HepG2 (cell line): ENCODE data around the gene GOLPH3. TPM values are rescaled to one million over a fixed set of nuclear protein-coding genes. Genes with fewer than 3 reads are reported as not detected.

ENCODE experiments used
- ATF4 ChIP-seq, 2 experiments: fragments of 450-650 bp in 1 of 2; sonication (generic) in 1 of 2; formaldehyde crosslinking; IDR thresholded peaks; 2 replicates each; pipeline versions ENCODE4 v1.5.0 to v1.8.0; 2020 to 2022; ENCODE audit warnings: mild to moderate bottlenecking in 1 of 2, missing genetic modification reagents in 1 of 2
- BCL6 ChIP-seq: IDR thresholded peaks from 2 replicates; pipeline ENCODE4 v1.6.1; 2016; ENCODE audit warnings: missing genetic modification reagents, missing compliant biosample characterization
- FOXK1 ChIP-seq: sonication (generic); formaldehyde crosslinking; IDR thresholded peaks from 2 replicates; pipeline ENCODE4 v1.4.0; 2020; ENCODE audit warnings: low read depth, missing genetic modification reagents, borderline replicate concordance
- GABPB1 ChIP-seq: IDR thresholded peaks from 2 replicates; pipeline ENCODE4 v1.6.1; 2016; ENCODE audit warnings: mild to moderate bottlenecking, missing genetic modification reagents, moderate library complexity, missing compliant biosample characterization
- KLF6 ChIP-seq: IDR thresholded peaks from 2 replicates; pipeline ENCODE4 v1.8.0; 2016; ENCODE audit warnings: missing biosample characterization, missing genetic modification reagents
- MAFG ChIP-seq: sonication (generic); formaldehyde crosslinking; IDR thresholded peaks from 2 replicates; pipeline ENCODE4 v1.5.1; 2020; ENCODE audit warnings: mild to moderate bottlenecking, missing genetic modification reagents
- RORA ChIP-seq: sonication (generic); formaldehyde crosslinking; IDR thresholded peaks from 2 replicates; pipeline ENCODE4 v1.5.0; 2020; ENCODE audit warnings: mild to moderate bottlenecking, missing genetic modification reagents, moderate library complexity
- SMAD3 ChIP-seq: sonication (generic); formaldehyde crosslinking; IDR thresholded peaks from 2 replicates; pipeline ENCODE4 v1.4.0; 2020; ENCODE audit warnings: missing genetic modification reagents
- SRSF4 ChIP-seq: fragments of 200-400 bp; formaldehyde crosslinking; IDR thresholded peaks from one replicate; pipeline ENCODE4 v1.6.1; 2018; ENCODE audit warnings: mild to moderate bottlenecking, low read depth, low read length, moderate library complexity; ENCODE audit not compliant: poor library complexity, severe bottlenecking
- THAP9 ChIP-seq: sonication (generic); formaldehyde crosslinking; IDR thresholded peaks from 2 replicates; pipeline ENCODE4; 2020; ENCODE audit warnings: missing genetic modification reagents, mild to moderate bottlenecking, borderline replicate concordance
- ZBTB10 ChIP-seq: sonication (generic); formaldehyde crosslinking; IDR thresholded peaks from 2 replicates; pipeline ENCODE4 v1.4.0; 2020; ENCODE audit warnings: missing genetic modification reagents, borderline replicate concordance
- ZFP36L2 ChIP-seq: sonication (generic); formaldehyde crosslinking; IDR thresholded peaks from 2 replicates; pipeline ENCODE4 v1.4.0; 2020; ENCODE audit warnings: missing genetic modification reagents
- ZFP41 ChIP-seq: sonication (generic); formaldehyde crosslinking; IDR thresholded peaks from 2 replicates; pipeline ENCODE4 v1.4.0; 2020; ENCODE audit warnings: mild to moderate bottlenecking, missing genetic modification reagents, borderline replicate concordance
- ZNF335 ChIP-seq: sonication (generic); formaldehyde crosslinking; IDR thresholded peaks from 2 replicates; pipeline ENCODE4 v1.4.0; 2020; ENCODE audit warnings: missing genetic modification reagents
- ZNF350 ChIP-seq: sonication (generic); formaldehyde crosslinking; IDR thresholded peaks from 2 replicates; pipeline ENCODE4 v1.4.0; 2020; ENCODE audit warnings: mild to moderate bottlenecking, low read depth, missing genetic modification reagents, borderline replicate concordance
- ZNF484 ChIP-seq: sonication (generic); formaldehyde crosslinking; IDR thresholded peaks from 2 replicates; pipeline ENCODE4 v1.5.1; 2020; ENCODE audit warnings: mild to moderate bottlenecking, low read depth, missing genetic modification reagents, borderline replicate concordance
- ZNF567 ChIP-seq: sonication (generic); formaldehyde crosslinking; IDR thresholded peaks from 2 replicates; pipeline ENCODE4 v1.8.1; 2023; ENCODE audit warnings: mild to moderate bottlenecking, missing genetic modification reagents, borderline replicate concordance
- ZNF782 ChIP-seq: sonication (generic); formaldehyde crosslinking; IDR thresholded peaks from 2 replicates; pipeline ENCODE4 v1.4.0; 2020; ENCODE audit warnings: missing genetic modification reagents, mild to moderate bottlenecking, borderline replicate concordance
- ZNF788 ChIP-seq: sonication (generic); formaldehyde crosslinking; IDR thresholded peaks from 2 replicates; pipeline ENCODE4 v1.5.0; 2020; ENCODE audit warnings: mild to moderate bottlenecking, missing genetic modification reagents, borderline replicate concordance
- polyA plus RNA-seq, 8 experiments: library from polyadenylated mRNA; depleted of rRNA in 3 of 8; stranded (reverse) in 7 of 8; unstranded in 1 of 8; fragments of >200 nt; fragmentation: Illumina TruSeq in 4 of 8; extraction: Trizol in 4 of 8; gene quantifications; 2 replicates each; pipeline versions ENCODE4 v1.2.1 to v1.2.3, GENCODE V29; 2011 to 2016; ENCODE audit warnings: low read depth in 4 of 8, missing spikeins in 1 of 8, mixed read lengths in 1 of 8; ENCODE audit not compliant: insufficient read depth in 1 of 8
- total RNA-seq, 5 experiments: library from RNA; depleted of rRNA; stranded (reverse); fragments of >200 nt; fragmentation: Illumina TruSeq; extraction: Trizol; gene quantifications; 2 replicates each; pipeline ENCODE4 v1.2.3, GENCODE V29; 2016; ENCODE audit warnings: low read depth in 1 of 5

Gene GOLPH3
- total and polyA plus RNA-seq, 2 of the 13 experiments (the other 11 are each of a cell fraction or from before 2014, with no cell fraction given) = 59.5 to 84.5 TPM

- peak; percentile 58; the same call in 1 of the 2 replicates for TF ChIP-seq ZBTB10
- no peak; the same call in 1 of the 2 replicates for TF ChIP-seq KLF6 (CRISPR knock-in tag)
- TF ChIP-seq RORA (CRISPR knock-in tag) = no peak
- TF ChIP-seq ZFP36L2 = no peak
- no peak for TF ChIP-seq ZNF484
- peak; percentile 94 for TF ChIP-seq GABPB1 (CRISPR knock-in tag)
- 0 out of 2 replicates have a peak, but pooled peaks have one; percentile 51 for TF ChIP-seq BCL6 (CRISPR knock-in tag)
- no peak for TF ChIP-seq ATF4 (CRISPR knock-in tag; IDR thresholded peaks at IDR 0.05)
- peak; percentile 29; the same call in 1 of the 2 replicates for TF ChIP-seq ZNF788 (CRISPR knock-in tag)
- TF ChIP-seq ZNF335 (CRISPR knock-in tag) = peak; percentile 82; the same call in 1 of the 2 replicates
- no peak; the same call in 1 of the 2 replicates for TF ChIP-seq ZNF782 (CRISPR knock-in tag)
- TF ChIP-seq THAP9 = peak; percentile 92
- no peak; the same call in 1 of the 2 replicates for TF ChIP-seq ZNF567 (CRISPR knock-in tag)
- peak; percentile 89 for TF ChIP-seq ZFP41 (CRISPR knock-in tag)
- 0 out of 2 replicates have a peak, but pooled peaks have one; percentile 8 for TF ChIP-seq MAFG (CRISPR knock-in tag)
- peak; percentile 96 for TF ChIP-seq ZNF350
- 0 out of 2 replicates have a peak, but pooled peaks have one; percentile 29 for TF ChIP-seq FOXK1 (CRISPR knock-in tag)
- no peak for TF ChIP-seq SRSF4
- 0 out of 2 replicates have a peak, but pooled peaks have one; percentile 48 for TF ChIP-seq SMAD3 (CRISPR knock-in tag)
Observed at GRCh38 chr5:32174011-32174870, at the start of gene GOLPH3 (continued).
